IMR-90 (cell line): Measurements from ENCODE around the gene FAM210B. TPM values are rescaled to one million over a fixed set of nuclear protein-coding genes. Genes with fewer than 3 reads are reported as not detected.

Experiments
- ATAC-seq: fragments of 200-7000 bp; cut with Tn5 transposase; 2 replicates; pipeline ENCODE4 v1.9.1; 2020; ENCODE audit warnings: low read depth, mild to moderate bottlenecking, moderate library complexity
- BruUV-seq: library from RNA; stranded (reverse); fragments of 400-500 nt; replicated peaks from 2 replicates; lab custom pipeline; 2021; lab: Mats Ljungman, UMichigan
- CTCF ChIA-PET: fragments of 300-600 bp; formaldehyde crosslinking; extraction: SDS; loops from one replicate; lab custom pipeline; 2021; ENCODE audit warnings: antibody characterized with exemption; lab: Yijun Ruan, JAX
- POLR2A ChIA-PET: fragments of 300-600 bp; sonication (Branson Sonifier 250); formaldehyde crosslinking; loops from one replicate; lab custom pipeline; 2022; ENCODE audit warnings: antibody characterized with exemption; ENCODE audit not compliant: unreplicated experiment; lab: Charles Lee
- DNase-seq: peaks from one replicate; pipeline ENCODE4 v3.0.0; 2013
- H2AFZ ChIP-seq: replicated peaks from 2 replicates; pipeline ENCODE3; 2013; ENCODE audit warnings: low read length, mild to moderate bottlenecking; ENCODE audit not compliant: poor library complexity
- H2AK5ac ChIP-seq: 2 replicates; pipeline ENCODE4 v1.6.1; 2013; ENCODE audit warnings: low read depth, low read length, inconsistent platforms
- H2AK9ac ChIP-seq: replicated peaks from 2 replicates; pipeline ENCODE3; 2013; ENCODE audit warnings: mild to moderate bottlenecking, low read depth, low read length, moderate library complexity; ENCODE audit not compliant: poor library complexity
- H2BK120ac ChIP-seq: 2 replicates; pipeline ENCODE4 v1.6.1; 2013; ENCODE audit warnings: low read depth, low read length, inconsistent platforms
- H2BK15ac ChIP-seq: 3 replicates; pipeline ENCODE4 v1.6.1; 2013; ENCODE audit warnings: low read depth, low read length, inconsistent platforms
- H2BK20ac ChIP-seq: 2 replicates; pipeline ENCODE4 v1.6.1; 2013; ENCODE audit warnings: low read depth, mild to moderate bottlenecking, inconsistent platforms, low read length, moderate library complexity
- H2BK5ac ChIP-seq: 2 replicates; pipeline ENCODE4 v1.6.1; 2013; ENCODE audit warnings: mild to moderate bottlenecking, low read depth, low read length, inconsistent platforms; ENCODE audit not compliant: poor library complexity, severe bottlenecking
- H3K14ac ChIP-seq: replicated peaks from 2 replicates; pipeline ENCODE4 v1.6.1; 2013; ENCODE audit warnings: low read depth, low read length, inconsistent platforms
- H3K18ac ChIP-seq: 2 replicates; pipeline ENCODE4 v1.6.1; 2013; ENCODE audit warnings: low read depth, low read length, control low read depth
- H3K23ac ChIP-seq: 2 replicates; pipeline ENCODE4 v1.6.1; 2013; ENCODE audit warnings: low read depth, low read length, inconsistent platforms
- H3K27ac ChIP-seq: 2 replicates; pipeline ENCODE4 v1.5.1; 2013; ENCODE audit warnings: mild to moderate bottlenecking, control low read depth, low read length; ENCODE audit not compliant: insufficient read depth
- H3K27me3 ChIP-seq: 2 replicates; pipeline ENCODE4 v1.6.1; 2013; ENCODE audit warnings: low read length; ENCODE audit not compliant: control insufficient read depth, insufficient read depth
- H3K36me3 ChIP-seq: 2 replicates; pipeline ENCODE4 v1.6.1; 2013; ENCODE audit warnings: low read length, mixed read lengths; ENCODE audit not compliant: control insufficient read depth, insufficient read depth
- H3K4ac ChIP-seq: 2 replicates; pipeline ENCODE4 v1.6.1; 2013; ENCODE audit warnings: low read depth, low read length, inconsistent platforms
- H3K4me1 ChIP-seq: 2 replicates; pipeline ENCODE4 v1.6.1; 2013; ENCODE audit warnings: low read length, mixed read lengths; ENCODE audit not compliant: control insufficient read depth, insufficient read depth
- H3K4me2 ChIP-seq: 2 replicates; pipeline ENCODE4 v1.6.1; 2013; ENCODE audit warnings: low read depth, mild to moderate bottlenecking, control low read depth, low read length, moderate library complexity
- H3K4me3 ChIP-seq: 2 replicates; pipeline ENCODE4 v1.5.1; 2013; ENCODE audit warnings: low read depth, mild to moderate bottlenecking, control low read depth, low read length, moderate library complexity; ENCODE audit not compliant: insufficient read depth
- H3K56ac ChIP-seq: 2 replicates; pipeline ENCODE4 v1.6.1; 2013; ENCODE audit warnings: low read length, inconsistent platforms; ENCODE audit not compliant: insufficient read depth; ENCODE audit errors: extremely low read depth
- H3K79me1 ChIP-seq, 2 experiments: 2 replicates each; pipeline ENCODE4 v1.6.1; 2013; ENCODE audit warnings: low read length in 2 of 2, inconsistent platforms in 1 of 2, low read depth in 1 of 2
- H3K9ac ChIP-seq: 2 replicates; pipeline ENCODE4 v1.6.1; 2013; ENCODE audit warnings: low read depth, low read length, control low read depth
- H3K9me1 ChIP-seq: 2 replicates; pipeline ENCODE4 v1.6.1; 2013; ENCODE audit warnings: low read length, inconsistent platforms; ENCODE audit not compliant: insufficient read depth
- H3K9me3 ChIP-seq: 2 replicates; pipeline ENCODE4 v1.6.1; 2013; ENCODE audit warnings: low read length; ENCODE audit not compliant: control insufficient read depth, insufficient read depth
- H4K20me1 ChIP-seq: 2 replicates; pipeline ENCODE4 v1.6.1; 2013; ENCODE audit warnings: low read length, inconsistent platforms; ENCODE audit not compliant: insufficient read depth
- H4K5ac ChIP-seq: 2 replicates; pipeline ENCODE4 v1.6.1; 2013; ENCODE audit warnings: mild to moderate bottlenecking, low read depth, low read length, control low read depth
- H4K8ac ChIP-seq, 2 experiments: 2 replicates each; pipeline ENCODE4 v1.6.1; 2013; ENCODE audit warnings: low read depth in 2 of 2, low read length in 2 of 2, control low read depth in 1 of 2, inconsistent platforms in 1 of 2
- H4K91ac ChIP-seq: 2 replicates; pipeline ENCODE4 v1.6.1; 2013; ENCODE audit warnings: low read depth, low read length, inconsistent platforms; ENCODE audit not compliant: insufficient read depth
- ELK1 ChIP-seq: fragments of 150-350 bp; IDR thresholded peaks from 2 replicates; pipeline ENCODE4 v1.6.1; 2016; ENCODE audit warnings: low read depth, mild to moderate bottlenecking, low read length, moderate library complexity, borderline replicate concordance
- MAZ ChIP-seq: IDR thresholded peaks from 2 replicates; pipeline ENCODE4 v1.6.1; 2012; ENCODE audit warnings: low read depth, mild to moderate bottlenecking, low read length, improper control_type of control experiment, moderate library complexity, borderline replicate concordance
- MXI1 ChIP-seq: IDR thresholded peaks from 2 replicates; pipeline ENCODE4 v1.6.1; 2012; ENCODE audit warnings: low read depth, mild to moderate bottlenecking, low read length, moderate library complexity, borderline replicate concordance
- NFE2L2 ChIP-seq: fragments of 150-350 bp; IDR thresholded peaks from 2 replicates; pipeline ENCODE4 v1.6.1; 2016; ENCODE audit warnings: low read depth, mild to moderate bottlenecking, low read length
- POLR2A ChIP-seq: IDR thresholded peaks from 2 replicates; pipeline ENCODE4 v1.6.1; 2012; ENCODE audit warnings: mild to moderate bottlenecking, low read depth, low read length
- RAD21 ChIP-seq: IDR thresholded peaks from 2 replicates; pipeline ENCODE4 v1.6.1; 2012; ENCODE audit warnings: low read length, improper control_type of control experiment
- RFX5 ChIP-seq: IDR thresholded peaks from 2 replicates; pipeline ENCODE4 v1.8.0; 2012; ENCODE audit warnings: low read depth, mild to moderate bottlenecking, low read length, moderate library complexity
- SMC3 ChIP-seq: fragments of 150-350 bp; IDR thresholded peaks from 2 replicates; pipeline ENCODE4 v1.6.1; 2016; ENCODE audit warnings: low read depth, mild to moderate bottlenecking, antibody characterized with exemption, low read length, moderate library complexity
- USF2 ChIP-seq: fragments of 150-350 bp; IDR thresholded peaks from 2 replicates; pipeline ENCODE4 v1.6.1; 2017; ENCODE audit warnings: mild to moderate bottlenecking, antibody characterized with exemption, low read length, low read depth
- WGBS, 2 experiments: methylation state at CpG; one replicate each; pipeline versions ENCODE4 v1.1.5 to v1.1.7; 2013; ENCODE audit warnings: missing lambda C conversion rate in 2 of 2; ENCODE audit not compliant: insufficient read length in 1 of 2; ENCODE audit errors: extremely low coverage in 2 of 2; 5-methylcytosine and 5-hydroxymethylcytosine counted together
- dilution Hi-C: fragments of 300-500 bp; cut with HindIII; formaldehyde crosslinking; loops from one replicate; pipeline ENCODE4 v1.14.3; 2018; ENCODE audit warnings: low sequenced_read_pairs; ENCODE audit not compliant: unreplicated experiment
- in situ Hi-C: fragments of 300-500 bp; cut with MboI; formaldehyde crosslinking; loops from 3 replicates; pipeline ENCODE4 v1.14.3; 2019; ENCODE audit warnings: low sequenced_read_pairs, inconsistent platforms, mixed read lengths
- intact Hi-C: fragments of 100-400 bp; cut with micrococcal nuclease; formaldehyde crosslinking; loops from 2 replicates; pipeline ENCODE4 v1.10.0; 2022
- polyA plus RNA-seq, 3 experiments: library from polyadenylated mRNA; depleted of rRNA; stranded (reverse); fragments of >200 nt; gene quantifications; 2 replicates each; pipeline ENCODE4 v1.2.3, GENCODE V29; 2012; ENCODE audit warnings: low replicate concordance in 1 of 3
- total RNA-seq: library from RNA; depleted of rRNA; stranded (reverse); fragments of >200 nt; gene quantifications from 2 replicates; pipeline ENCODE4 v1.2.3, GENCODE V29; 2012

FAM210B gene
- total and polyA plus RNA-seq, 2 of the 4 experiments (the other 2 are of a cell fraction) = 29.5 to 45.0 TPM

GRCh38 chr20:56360133-56360907 is 1.5 kb downstream of the FAM210B start:
- Histone ChIP-seq H4K8ac (peak overlapping the region; percentile 40 to 90; a peak in 3 of 4 replicates), H2BK5ac (peak overlapping the region; percentile 53), H3K9me3 (no peaks in the 10 kb centered on the region), H3K23ac (peak overlapping the region; percentile 92), H3K4me2 (peak overlapping the region; percentile 96), H4K20me1 (peaks cover 4% of the 10 kb centered on the region; the same call in 1 of the 2 replicates), H2AFZ (peak overlapping the region; percentile 96), H3K27ac (peak overlapping the region; percentile 51), H2AK5ac (peak overlapping the region; percentile 13; the same call in 1 of the 2 replicates), H3K4ac (peak overlapping the region; percentile 74), H3K56ac (peak overlapping the region; percentile 66; the same call in 1 of the 2 replicates), H3K27me3 (no peaks in the 10 kb centered on the region), H3K4me1 (peaks cover 8% of the 10 kb centered on the region), H3K9ac (peak overlapping the region; percentile 91), H2AK9ac (peak overlapping the region; percentile 94), H3K18ac (0 out of 2 replicates have a peak overlapping the region, but pooled peaks have one; percentile 27), H2BK120ac (peak overlapping the region; percentile 4; the same call in 1 of the 2 replicates), H2BK20ac (no peak overlapping the region), H3K9me1 (peaks cover 13% of the 10 kb centered on the region), H3K36me3 (peaks cover 8% of the 10 kb centered on the region), H4K91ac (peak overlapping the region; percentile 71), H3K4me3 (peak overlapping the region; percentile 77), H3K14ac (peak overlapping the region; percentile 42), H3K79me1 (peaks cover 36 to 43% of the 10 kb centered on the region in 2 experiments), H2BK15ac (no peak overlapping the region), H4K5ac (peak overlapping the region; percentile 14)
- intact Hi-C loops = no loop called here
- ATAC-seq (no peak), DNase-seq (no peak)
- no TSS peak for BruUV-seq
- WGBS, 2 experiments = 61% methylated on average over 8 of the region's 14 CpGs; no CpG with 5 or more reads in 1 of the 2 experiments
- in situ Hi-C loops = loop anchor here (25.0 kb wide), 1 partner anchor 427 kb away; no protein-coding TSS in a partner anchor
- dilution Hi-C loops = no loop called here
- TF ChIP-seq POLR2A = no peak
- TF ChIP-seq MXI1 = no peak
- TF ChIP-seq ELK1 = no peak
- no peak for TF ChIP-seq USF2
- TF ChIP-seq NFE2L2 = no peak
- no peak for TF ChIP-seq RAD21
- TF ChIP-seq RFX5 = no peak
- no peak for TF ChIP-seq MAZ
- no peak for TF ChIP-seq SMC3
- POLR2A ChIA-PET = no interaction called here
- CTCF ChIA-PET = no interaction called here
